ENCODE results near the gene THRB. TPM values are rescaled to one million over a fixed set of nuclear protein-coding genes. Genes with fewer than 3 reads are reported as not detected.

The THRB gene
- total RNA-seq, 2 experiments from 2014 or later, result not detected

DNA sequence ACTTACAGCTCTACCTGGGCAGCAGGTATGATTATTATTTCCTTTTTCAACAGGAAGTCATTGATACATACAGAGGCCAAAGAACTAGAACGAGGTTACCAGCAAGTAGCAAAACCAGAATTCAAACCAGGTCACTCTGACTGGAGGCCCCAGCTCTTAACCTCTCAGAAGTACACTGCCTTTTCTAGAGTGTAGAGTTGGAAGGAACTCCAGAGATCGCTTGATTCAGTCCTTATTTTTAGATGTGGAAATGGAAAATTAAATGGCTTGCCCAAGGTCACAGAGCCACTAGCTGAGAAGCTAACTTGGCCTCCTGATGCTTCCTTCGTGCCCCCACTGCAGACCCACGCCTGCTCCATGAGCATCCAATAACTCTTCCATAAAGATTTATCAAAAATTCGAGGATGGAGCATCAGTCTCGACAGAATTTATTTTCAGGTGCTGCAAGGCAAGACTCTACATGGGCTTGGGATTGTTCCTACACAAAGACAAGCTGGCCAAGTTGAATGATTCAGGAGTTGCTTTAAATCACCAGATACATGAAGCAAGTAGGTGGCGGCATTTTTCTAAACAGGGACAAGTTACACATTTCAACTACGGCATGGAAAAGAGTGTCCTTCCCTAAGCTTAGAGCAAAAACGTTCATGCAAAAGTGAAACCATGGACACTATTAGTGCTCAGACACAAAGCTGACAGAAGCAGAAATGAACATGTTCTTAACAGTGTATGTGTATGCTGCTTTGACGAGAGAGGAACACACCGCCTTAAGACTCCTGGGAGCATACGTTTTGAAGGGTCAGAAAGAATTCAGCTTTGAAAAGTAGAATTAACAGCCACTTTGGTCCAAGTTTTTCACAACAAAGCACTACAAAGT is 235.7 kb downstream of the THRB start:
- DNase-seq (no peak), ATAC-seq (no peak)
- no peaks in the 10 kb centered on the region for H3K27me3 Mint-ChIP-seq
- no peaks in the 10 kb centered on the region for H3K4me1 Mint-ChIP-seq
- no peaks in the 10 kb centered on the region for H3K36me3 Mint-ChIP-seq
- no peak overlapping the region for H3K4me3 Mint-ChIP-seq
- H3K27ac Mint-ChIP-seq, result no peak overlapping the region
- CTCF ChIA-PET, result interaction anchor here (1.7 kb wide), 1 partner anchor 12 kb away, joined by 4 read pairs; no protein-coding TSS in a partner anchor
- H3K9me3 Mint-ChIP-seq (ENCODE audit: low read depth), result no peaks in the 10 kb centered on the region

DNA sequence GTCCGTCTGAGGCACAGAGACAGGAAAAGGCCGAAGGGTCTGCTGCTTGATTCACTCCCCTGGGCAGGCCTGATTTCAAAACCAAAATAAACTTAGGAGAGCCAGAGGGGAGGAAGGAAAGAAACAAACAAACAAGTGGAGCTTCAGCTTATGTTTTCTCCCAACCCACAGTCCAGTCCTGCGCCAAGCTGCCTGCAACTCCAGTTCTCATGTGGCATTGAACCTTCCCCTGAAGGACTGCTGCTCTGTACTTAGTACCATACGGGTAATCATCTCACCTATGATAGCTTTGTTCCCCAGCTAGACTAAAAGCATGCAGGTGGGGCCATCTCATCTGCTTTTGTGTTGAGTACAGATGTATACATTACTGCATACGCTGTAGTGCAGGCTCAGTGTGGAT is 236.4 kb downstream of the THRB start:
- Mint-ChIP-seq H3K9me3 (ENCODE audit: low read depth) (no peaks in the 10 kb centered on the region), H3K4me1 (no peaks in the 10 kb centered on the region), H3K27ac (no peak overlapping the region), H3K4me3 (no peak overlapping the region), H3K36me3 (no peaks in the 10 kb centered on the region), H3K27me3 (no peaks in the 10 kb centered on the region)
- CTCF ChIA-PET, result no interaction called here
- ATAC-seq (no peak), DNase-seq (no peak)

DNA sequence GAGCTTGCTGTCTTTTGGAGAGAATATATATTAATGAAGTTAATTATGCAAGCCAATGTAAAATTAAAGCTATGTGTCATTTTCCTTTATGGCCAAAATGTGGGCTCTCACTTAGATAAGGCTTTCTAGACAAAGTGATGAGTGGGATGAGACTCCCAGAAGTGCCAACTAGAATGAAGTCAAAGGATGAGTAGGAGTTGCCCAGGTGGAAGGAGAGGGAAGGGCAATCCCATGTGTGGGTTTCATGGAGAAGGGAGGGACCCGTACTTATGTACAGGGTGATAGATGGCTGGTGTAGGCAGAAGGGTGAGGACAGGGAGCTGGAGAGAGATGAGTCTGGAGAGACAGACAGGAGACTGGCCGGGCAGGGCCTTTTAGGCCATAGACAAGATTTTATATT is 239.2 kb downstream of the THRB start:
- Mint-ChIP-seq H3K4me1 (no peaks in the 10 kb centered on the region), H3K27ac (no peak overlapping the region), H3K9me3 (ENCODE audit: low read depth) (no peaks in the 10 kb centered on the region), H3K4me3 (no peak overlapping the region), H3K36me3 (no peaks in the 10 kb centered on the region), H3K27me3 (peaks cover 7% of the 10 kb centered on the region)
- ATAC-seq, result no peak
- DNase-seq, result no peak
- CTCF ChIA-PET, result interaction anchor here (0.9 kb wide), 1 partner anchor 11 kb away, joined by 4 read pairs; no protein-coding TSS in a partner anchor

DNA sequence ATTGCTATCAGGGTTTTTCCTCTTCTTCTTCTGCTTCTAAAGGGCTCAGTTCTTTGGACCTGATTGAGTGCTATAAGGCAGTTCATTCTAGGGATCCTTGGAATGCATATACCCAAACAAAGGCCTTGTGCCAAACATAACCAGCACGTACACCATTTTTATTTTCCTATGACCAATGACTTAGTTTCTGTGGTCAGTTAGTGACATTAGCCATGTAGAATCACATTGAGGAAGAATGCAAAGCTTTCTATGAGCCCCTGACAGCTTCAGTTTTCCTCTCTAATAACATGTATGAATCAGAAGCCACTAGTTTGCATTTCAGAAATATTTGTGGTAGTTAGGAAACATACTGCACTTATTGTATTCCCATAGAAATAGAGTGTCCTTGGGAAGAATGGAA is 240.0 kb downstream of the THRB start:
- no peak overlapping the region for H3K4me3 Mint-ChIP-seq
- no peaks in the 10 kb centered on the region for H3K36me3 Mint-ChIP-seq
- ATAC-seq (no peak), DNase-seq (no peak)
- H3K9me3 Mint-ChIP-seq (ENCODE audit: low read depth), result no peaks in the 10 kb centered on the region
- no peak overlapping the region for H3K27ac Mint-ChIP-seq
- CTCF ChIA-PET, result no interaction called here
- peaks cover 11% of the 10 kb centered on the region for H3K27me3 Mint-ChIP-seq
- H3K4me1 Mint-ChIP-seq, result no peaks in the 10 kb centered on the region

DNA sequence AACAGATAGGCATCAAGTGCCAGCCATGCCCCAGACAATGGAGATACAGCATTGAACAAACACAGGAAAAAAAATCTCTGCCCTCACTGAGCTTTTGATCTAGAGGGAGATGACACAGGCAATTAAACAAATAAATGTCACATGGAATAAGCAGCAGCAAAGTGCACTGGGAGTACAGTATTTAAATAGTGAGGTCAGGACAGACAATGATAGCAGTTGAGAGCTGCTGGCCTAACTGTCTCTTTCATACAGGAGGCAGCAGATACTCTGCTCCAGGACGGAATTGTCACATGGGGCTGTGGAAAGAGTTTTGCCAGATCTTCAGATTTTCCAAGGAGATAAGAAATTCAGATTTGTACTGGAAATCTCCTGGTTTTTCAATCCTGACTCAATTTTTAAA is 241.3 kb downstream of the THRB start:
- CTCF ChIA-PET, result no interaction called here
- ATAC-seq (no peak), DNase-seq (no peak)
- Mint-ChIP-seq H3K4me3 (no peak overlapping the region), H3K27me3 (peaks cover 18% of the 10 kb centered on the region), H3K4me1 (no peaks in the 10 kb centered on the region), H3K27ac (no peak overlapping the region), H3K9me3 (ENCODE audit: low read depth) (no peaks in the 10 kb centered on the region), H3K36me3 (no peaks in the 10 kb centered on the region)

DNA sequence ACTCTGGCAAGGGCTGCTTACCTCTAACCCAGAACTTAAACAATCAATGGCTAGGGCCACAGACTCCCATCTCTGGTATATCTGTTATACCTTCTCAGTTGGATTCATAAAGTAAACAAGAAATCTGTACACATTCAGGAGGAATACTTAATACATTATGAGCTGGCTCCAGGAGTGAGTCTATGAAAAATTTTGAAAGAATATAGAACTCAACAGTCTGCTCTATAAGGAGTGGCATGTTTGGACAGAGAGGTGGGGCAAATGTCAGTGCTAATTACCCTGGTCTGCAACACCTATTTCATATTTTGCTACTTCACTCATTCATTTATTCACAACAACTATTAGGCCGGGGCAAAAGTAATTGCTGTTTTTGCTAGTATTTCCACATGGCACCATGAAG is 245.1 kb downstream of the THRB start:
- H3K36me3 Mint-ChIP-seq, result no peaks in the 10 kb centered on the region
- DNase-seq (no peak), ATAC-seq (no peak)
- H3K9me3 Mint-ChIP-seq (ENCODE audit: low read depth), result no peaks in the 10 kb centered on the region
- CTCF ChIA-PET, result no interaction called here
- H3K27me3 Mint-ChIP-seq, result peaks cover 27% of the 10 kb centered on the region
- no peak overlapping the region for H3K4me3 Mint-ChIP-seq
- H3K4me1 Mint-ChIP-seq, result no peaks in the 10 kb centered on the region
- H3K27ac Mint-ChIP-seq, result no peak overlapping the region

DNA sequence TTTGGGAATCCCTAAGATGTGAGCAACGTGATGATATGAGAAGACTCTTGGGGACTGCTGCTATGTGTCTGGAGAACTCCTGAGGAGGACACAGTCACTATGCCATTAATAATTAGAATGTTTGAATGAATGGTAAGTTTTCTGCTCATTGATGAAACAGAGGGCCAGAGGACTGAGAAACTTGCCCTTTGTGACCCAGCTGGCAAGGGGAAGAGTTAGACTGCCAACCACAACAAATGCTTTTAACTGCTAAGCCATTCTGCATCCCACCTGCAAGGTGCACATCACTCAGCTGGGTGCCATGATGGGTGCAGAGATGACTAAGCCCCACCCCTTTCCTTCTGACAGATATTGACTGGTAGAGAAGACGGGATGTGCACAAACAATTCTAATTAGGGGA is 249.6 kb downstream of the THRB start:
- H3K27me3 Mint-ChIP-seq, result peaks cover 17% of the 10 kb centered on the region
- no peaks in the 10 kb centered on the region for H3K4me1 Mint-ChIP-seq
- H3K4me3 Mint-ChIP-seq, result no peak overlapping the region
- no peaks in the 10 kb centered on the region for H3K9me3 Mint-ChIP-seq (ENCODE audit: low read depth)
- H3K27ac Mint-ChIP-seq, result no peak overlapping the region
- no peaks in the 10 kb centered on the region for H3K36me3 Mint-ChIP-seq
- DNase-seq, result no peak
- CTCF ChIA-PET, result no interaction called here
- no peak for ATAC-seq

DNA sequence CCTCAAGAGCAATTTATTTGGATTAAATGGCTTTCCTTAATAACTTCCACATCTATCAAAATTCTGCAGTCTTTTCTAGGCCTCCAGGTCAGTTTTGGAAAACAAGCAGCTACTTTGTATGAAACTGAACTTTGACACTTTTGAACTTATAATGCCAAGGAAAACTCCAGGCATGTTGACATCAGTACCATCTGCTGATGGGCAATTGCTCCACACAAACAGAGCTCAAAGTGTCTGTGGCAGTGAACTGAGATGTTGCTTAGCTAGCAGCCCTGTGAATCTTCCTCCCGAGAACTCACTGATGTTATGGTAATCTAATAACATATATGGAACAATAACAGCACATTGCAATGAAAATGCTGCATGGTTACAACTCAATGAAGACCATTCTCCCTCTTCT is 250.2 kb downstream of the THRB start:
- CTCF ChIA-PET, result no interaction called here
- H3K4me1 Mint-ChIP-seq, result no peaks in the 10 kb centered on the region
- peaks cover 16% of the 10 kb centered on the region for H3K27me3 Mint-ChIP-seq
- ATAC-seq (no peak), DNase-seq (no peak)
- H3K27ac Mint-ChIP-seq, result no peak overlapping the region
- no peaks in the 10 kb centered on the region for H3K9me3 Mint-ChIP-seq (ENCODE audit: low read depth)
- no peaks in the 10 kb centered on the region for H3K36me3 Mint-ChIP-seq
- H3K4me3 Mint-ChIP-seq, result no peak overlapping the region

DNA sequence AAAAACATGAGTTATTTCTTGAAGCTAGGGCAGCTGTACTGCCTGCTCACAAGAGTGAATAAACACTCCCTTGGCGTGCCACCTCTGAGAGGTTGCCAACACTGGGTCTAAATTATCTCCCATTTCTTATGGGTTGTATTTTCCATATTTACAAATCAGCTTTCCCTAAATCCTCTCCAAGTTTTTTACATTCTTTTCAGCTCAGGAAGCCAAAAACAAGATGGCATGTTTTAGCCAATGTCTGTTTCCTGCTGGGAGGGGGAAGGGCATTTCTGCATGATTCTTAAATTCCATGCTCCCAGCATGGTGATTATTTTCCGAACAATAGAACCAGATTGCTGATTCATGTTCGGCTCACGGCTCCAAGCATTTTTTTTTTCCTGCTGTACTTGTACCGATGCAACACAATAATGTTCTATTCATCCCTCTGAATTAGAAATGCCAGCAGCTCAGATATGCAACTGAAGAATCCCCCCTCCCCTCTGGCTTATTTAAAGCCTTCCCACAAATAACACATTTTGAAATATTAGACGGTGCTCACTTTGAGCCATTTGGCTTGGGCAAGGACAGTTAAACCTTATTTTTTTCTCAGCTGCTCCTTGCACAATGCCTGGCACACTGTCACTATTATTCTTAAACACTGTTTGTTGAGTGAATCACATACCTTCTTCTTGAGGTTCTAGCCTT is 252.5 kb downstream of the THRB start:
- Mint-ChIP-seq H3K4me3 (no peak overlapping the region), H3K9me3 (ENCODE audit: low read depth) (no peaks in the 10 kb centered on the region)

DNA sequence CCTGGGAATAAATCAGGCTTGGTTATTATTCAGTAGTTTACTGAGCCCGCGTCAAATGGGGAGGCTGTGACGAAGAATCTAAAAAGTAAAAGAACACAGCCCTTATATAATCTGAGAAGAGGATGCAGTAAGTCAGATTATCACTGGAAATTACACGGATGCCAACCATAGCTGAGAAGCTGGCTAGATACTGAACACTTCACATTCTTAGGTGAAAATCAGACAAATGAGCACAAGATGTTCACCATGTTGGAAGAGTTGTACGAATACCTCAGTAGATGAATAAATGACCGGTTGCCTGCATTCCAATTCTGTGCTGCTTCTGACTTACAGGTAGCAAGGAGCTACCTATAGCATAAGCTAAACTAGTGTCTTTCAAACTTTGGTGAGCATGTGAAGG is 254.3 kb downstream of the THRB start:
- no peak overlapping the region for H3K4me3 Mint-ChIP-seq
- ATAC-seq (no peak), DNase-seq (no peak)
- H3K9me3 Mint-ChIP-seq (ENCODE audit: low read depth), result no peaks in the 10 kb centered on the region
- H3K27me3 Mint-ChIP-seq, result no peaks in the 10 kb centered on the region
- no peaks in the 10 kb centered on the region for H3K36me3 Mint-ChIP-seq
- CTCF ChIA-PET, result no interaction called here
- H3K27ac Mint-ChIP-seq, result no peak overlapping the region
- peaks cover under 1% of the 10 kb centered on the region for H3K4me1 Mint-ChIP-seq

More for the DNA sequence above, 252.5 kb downstream of the THRB start:
- H3K36me3 Mint-ChIP-seq, result no peaks in the 10 kb centered on the region
- H3K4me1 Mint-ChIP-seq, result no peaks in the 10 kb centered on the region
- CTCF ChIA-PET, result interaction anchor here (0.6 kb wide), 1 partner anchor 254 kb away, joined by 3 read pairs; no protein-coding TSS in a partner anchor
- H3K27ac Mint-ChIP-seq, result no peak overlapping the region
- peaks cover 9% of the 10 kb centered on the region for H3K27me3 Mint-ChIP-seq
- no peak for DNase-seq
- no peak for ATAC-seq

DNA sequence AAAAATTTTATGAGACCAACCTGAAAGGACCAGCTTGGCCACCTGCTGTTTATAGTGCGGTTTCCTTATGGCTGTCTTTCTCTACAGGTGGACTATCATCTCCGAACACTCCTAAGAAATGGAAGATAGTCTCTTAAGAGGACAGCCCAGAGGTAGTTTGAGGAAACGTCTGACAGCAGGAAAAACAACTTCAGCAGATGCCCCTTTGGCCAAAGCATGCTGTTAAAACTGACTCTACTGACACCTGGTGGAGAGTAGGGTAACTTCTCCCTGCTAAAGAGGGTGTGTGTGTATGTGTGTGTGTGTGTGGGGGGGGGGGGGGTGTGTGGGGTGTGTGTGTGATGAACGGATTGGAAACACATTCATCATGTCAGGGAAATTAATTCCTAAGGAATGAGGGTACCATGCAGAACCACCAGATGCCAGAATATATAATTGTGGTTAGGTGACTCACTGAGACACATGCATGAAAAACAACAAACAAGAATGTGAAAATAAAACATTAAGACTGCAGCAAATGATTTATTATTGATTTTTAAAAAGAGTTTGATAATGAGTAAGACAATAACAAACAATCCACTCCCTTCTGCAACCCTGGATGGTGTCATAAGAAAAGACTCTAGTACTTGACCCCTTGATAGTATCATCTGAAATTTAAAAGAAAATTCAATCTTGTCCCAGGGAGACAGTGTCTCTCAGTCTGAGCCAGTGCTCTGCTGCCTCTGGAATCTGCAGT is 256.5 kb downstream of the THRB start:
- CTCF ChIA-PET, result interaction anchor here (1.0 to 2.4 kb wide), 6 partner anchors 13 to 349 kb away, joined by 3 to 8 read pairs (median 4); no protein-coding TSS in a partner anchor
- Mint-ChIP-seq H3K36me3 (no peaks in the 10 kb centered on the region), H3K9me3 (ENCODE audit: low read depth) (no peaks in the 10 kb centered on the region), H3K27me3 (peaks cover 5% of the 10 kb centered on the region), H3K27ac (no peak overlapping the region), H3K4me3 (no peak overlapping the region), H3K4me1 (peaks cover 4% of the 10 kb centered on the region)
- no peak for DNase-seq
- peak; percentile 53 for ATAC-seq

DNA sequence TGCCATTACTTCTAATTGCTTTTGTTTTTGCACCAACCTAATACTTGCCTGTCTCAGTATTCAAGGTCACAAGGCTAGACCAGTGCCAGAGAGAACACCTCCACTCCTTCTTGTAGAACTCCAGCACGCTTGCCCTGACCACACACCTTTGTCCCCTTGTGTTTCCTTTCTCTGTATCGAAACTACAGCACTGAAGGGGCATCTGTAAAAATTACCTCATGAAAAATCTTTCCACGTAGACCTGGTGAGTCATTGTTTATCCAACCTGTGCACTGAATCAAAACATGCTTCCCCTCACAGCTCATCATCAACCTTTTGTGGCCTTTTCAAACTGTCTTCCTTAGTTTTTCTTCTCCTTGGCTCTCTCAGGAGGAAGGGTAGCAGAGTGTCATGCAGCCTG is 259.5 kb downstream of the THRB start:
- Mint-ChIP-seq H3K9me3 (ENCODE audit: low read depth) (no peaks in the 10 kb centered on the region), H3K27me3 (peaks cover 7% of the 10 kb centered on the region), H3K4me3 (no peak overlapping the region), H3K4me1 (peaks cover 4% of the 10 kb centered on the region), H3K36me3 (no peaks in the 10 kb centered on the region), H3K27ac (no peak overlapping the region)
- ATAC-seq (no peak), DNase-seq (no peak)
- CTCF ChIA-PET, result no interaction called here

DNA sequence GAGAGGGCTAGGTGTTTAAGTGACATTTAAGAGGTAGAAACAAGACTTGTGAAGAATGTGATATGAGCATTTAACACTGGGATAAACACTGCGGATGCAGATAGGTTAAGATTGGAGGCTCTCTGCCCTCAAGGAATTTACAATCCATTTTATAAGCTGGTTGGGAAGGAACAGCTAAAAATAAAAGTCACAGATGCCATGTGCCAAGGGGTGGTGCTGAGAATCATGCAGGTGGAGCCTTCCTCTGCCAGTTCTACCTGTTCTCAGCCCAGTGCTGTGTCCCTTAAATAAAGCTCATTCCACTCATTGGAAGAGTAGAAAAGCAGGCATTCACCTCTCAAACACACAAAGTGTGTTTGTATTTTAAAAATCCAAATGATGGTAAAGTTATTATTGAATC is 261.9 kb downstream of the THRB start:
- CTCF ChIA-PET, result interaction anchor here (0.7 kb wide), 1 partner anchor 10 kb away, joined by 3 read pairs; no protein-coding TSS in a partner anchor
- Mint-ChIP-seq H3K9me3 (ENCODE audit: low read depth) (no peaks in the 10 kb centered on the region), H3K27me3 (peaks cover 7% of the 10 kb centered on the region), H3K4me1 (peaks cover 4% of the 10 kb centered on the region), H3K36me3 (no peaks in the 10 kb centered on the region), H3K27ac (no peak overlapping the region), H3K4me3 (no peak overlapping the region)
- DNase-seq (no peak), ATAC-seq (no peak)

All from activated CD8-positive, alpha-beta memory T cell treated with anti-CD3 and anti-CD28 coated beads, Interleukin-2, amount 10 ng/mL, durations not matched to agents 7 days and 5 days (primary cell).